Dermis lymphatic vessel endothelial cell (primary cell): ENCODE data around the gene KRTAP10-9. TPM values are rescaled to one million over a fixed set of nuclear protein-coding genes. Genes with fewer than 3 reads are reported as not detected.

Experiments
- total RNA-seq: library from RNA; depleted of rRNA; stranded (reverse); fragments of >200 nt; gene quantifications from 2 replicates; pipeline ENCODE4 v1.2.1, GENCODE V29; 2014

Gene KRTAP10-9
- not detected in 2 replicates for total RNA-seq

GRCh38 chr21:44626673-44627143 is at the start of gene KRTAP10-9:
Gene KRTAP10-9 (plus strand): TSS chr21:44627093. CDS start chr21:44627172, 79 bp downstream.

GRCh38 chr21:44580231-44580821 is 46.6 kb upstream of the KRTAP10-9 start, which contains the start of gene KRTAP10-5:
Gene KRTAP10-5 (minus strand): TSS chr21:44580604. CDS start chr21:44580578, 26 bp downstream.

GRCh38 chr21:44592446-44593311 is 34.2 kb upstream of the KRTAP10-9 start, which contains the start of gene KRTAP10-6:
Gene KRTAP10-6 (minus strand): TSS chr21:44592505. CDS start chr21:44592484, 21 bp downstream.

GRCh38 chr21:44600118-44600978 is 26.5 kb upstream of the KRTAP10-9 start, which contains the start of gene KRTAP10-7:
Gene KRTAP10-7 (plus strand): TSS chr21:44600597. CDS start chr21:44600622, 25 bp downstream.

GRCh38 chr21:44612029-44612486 is 14.8 kb upstream of the KRTAP10-9 start, which contains the start of gene KRTAP10-8:
Gene KRTAP10-8 (plus strand): TSS chr21:44612079. CDS start chr21:44612101, 22 bp downstream.

GRCh38 chr21:44637018-44637850 is 10.3 kb downstream of the KRTAP10-9 start, which contains the start of gene KRTAP10-10:
Gene KRTAP10-10 (plus strand): TSS chr21:44637356. CDS start chr21:44637418, 62 bp downstream.

GRCh38 chr21:44646366-44647221 is 19.7 kb downstream of the KRTAP10-9 start, which contains the start of gene KRTAP10-11:
Gene KRTAP10-11 (plus strand): TSS chr21:44646414. CDS start chr21:44646459, 45 bp downstream.

GRCh38 chr21:44654576-44655175 is 27.8 kb downstream of the KRTAP10-9 start, which contains the start of gene KRTAP12-4:
Gene KRTAP12-4 (minus strand): TSS chr21:44654659. CDS start chr21:44654614, 45 bp downstream.

GRCh38 chr21:44657635-44658540 is 31.0 kb downstream of the KRTAP10-9 start, which contains the start of gene KRTAP12-3:
Gene KRTAP12-3 (plus strand): TSS chr21:44657932. CDS start chr21:44657980, 48 bp downstream.

GRCh38 chr21:44666401-44667320 is 39.8 kb downstream of the KRTAP10-9 start, which contains the start of gene KRTAP12-2:
Gene KRTAP12-2 (minus strand): TSS chr21:44666927. CDS start chr21:44666886, 41 bp downstream.

Other genes starting within 250 kb of the KRTAP10-9 start
- gene LRRC3, start 171.6 kb upstream of the KRTAP10-9 start, total RNA-seq: 0.86 and 0.98 TPM in 2 replicates
- not detected in 2 replicates for gene KRTAP10-1, start 86.9 kb upstream of the KRTAP10-9 start, total RNA-seq
- gene KRTAP10-2, start 75.6 kb upstream of the KRTAP10-9 start, total RNA-seq: not detected in 2 replicates
- gene KRTAP10-3, start 68.3 kb upstream of the KRTAP10-9 start, total RNA-seq: not detected in 2 replicates
- gene KRTAP10-4, start 53.4 kb upstream of the KRTAP10-9 start, total RNA-seq: not detected in 2 replicates
- gene KRTAP10-5, start 46.5 kb upstream of the KRTAP10-9 start, total RNA-seq: not detected in 2 replicates
- gene KRTAP10-6, start 34.6 kb upstream of the KRTAP10-9 start, total RNA-seq: under 0.01 TPM in 1 of 2 replicates, not detected in the other
- not detected in 2 replicates for gene KRTAP10-7, start 26.5 kb upstream of the KRTAP10-9 start, total RNA-seq
- not detected in 2 replicates for gene KRTAP10-8, start 15.0 kb upstream of the KRTAP10-9 start, total RNA-seq
- not detected in 2 replicates for gene KRTAP10-10, start 10.3 kb downstream of the KRTAP10-9 start, total RNA-seq
- not detected in 2 replicates for gene KRTAP10-11, start 19.3 kb downstream of the KRTAP10-9 start, total RNA-seq
- gene KRTAP12-4, start 27.6 kb downstream of the KRTAP10-9 start, total RNA-seq: not detected in 2 replicates
- not detected in 2 replicates for gene KRTAP12-3, start 30.8 kb downstream of the KRTAP10-9 start, total RNA-seq
- not detected in 2 replicates for gene KRTAP12-2, start 39.8 kb downstream of the KRTAP10-9 start, total RNA-seq
- gene KRTAP12-1, start 55.1 kb downstream of the KRTAP10-9 start, total RNA-seq: not detected in 2 replicates
- gene KRTAP10-12, start 70.1 kb downstream of the KRTAP10-9 start, total RNA-seq: not detected in 2 replicates
- 0.26 and 0.54 TPM in 2 replicates for gene TSPEAR, start 84.5 kb downstream of the KRTAP10-9 start, total RNA-seq
- gene UBE2G2, start 174.7 kb downstream of the KRTAP10-9 start, total RNA-seq: 63.6 and 87.8 TPM in 2 replicates
- 78.0 and 81.8 TPM in 2 replicates for gene SUMO3, start 191.0 kb downstream of the KRTAP10-9 start, total RNA-seq
- 295 and 351 TPM in 2 replicates for gene PTTG1IP, start 246.6 kb downstream of the KRTAP10-9 start, total RNA-seq